ENCODE measurements around the gene E2F8.

DNA sequence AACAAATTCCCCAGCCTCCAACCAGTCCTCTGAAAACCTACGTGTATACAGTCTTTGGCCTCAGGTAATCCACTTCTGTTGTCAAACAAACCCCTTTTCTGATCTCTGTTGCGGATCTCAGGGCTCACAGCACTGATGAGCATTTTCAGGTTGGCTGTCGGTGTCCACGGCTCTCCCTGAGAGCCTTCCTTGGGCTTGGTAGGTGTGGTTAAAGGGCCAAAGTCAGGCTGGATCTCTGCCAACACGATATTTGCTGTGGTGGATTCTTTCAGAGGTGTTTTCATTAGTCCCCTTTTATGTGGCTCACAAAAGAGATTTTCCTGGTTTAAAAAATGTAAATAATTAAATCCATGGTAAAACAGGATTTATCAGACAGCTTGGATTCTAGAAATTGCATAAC, 2.9 kb downstream of the E2F8 start:
- TF ChIP-seq, protein P1, sequence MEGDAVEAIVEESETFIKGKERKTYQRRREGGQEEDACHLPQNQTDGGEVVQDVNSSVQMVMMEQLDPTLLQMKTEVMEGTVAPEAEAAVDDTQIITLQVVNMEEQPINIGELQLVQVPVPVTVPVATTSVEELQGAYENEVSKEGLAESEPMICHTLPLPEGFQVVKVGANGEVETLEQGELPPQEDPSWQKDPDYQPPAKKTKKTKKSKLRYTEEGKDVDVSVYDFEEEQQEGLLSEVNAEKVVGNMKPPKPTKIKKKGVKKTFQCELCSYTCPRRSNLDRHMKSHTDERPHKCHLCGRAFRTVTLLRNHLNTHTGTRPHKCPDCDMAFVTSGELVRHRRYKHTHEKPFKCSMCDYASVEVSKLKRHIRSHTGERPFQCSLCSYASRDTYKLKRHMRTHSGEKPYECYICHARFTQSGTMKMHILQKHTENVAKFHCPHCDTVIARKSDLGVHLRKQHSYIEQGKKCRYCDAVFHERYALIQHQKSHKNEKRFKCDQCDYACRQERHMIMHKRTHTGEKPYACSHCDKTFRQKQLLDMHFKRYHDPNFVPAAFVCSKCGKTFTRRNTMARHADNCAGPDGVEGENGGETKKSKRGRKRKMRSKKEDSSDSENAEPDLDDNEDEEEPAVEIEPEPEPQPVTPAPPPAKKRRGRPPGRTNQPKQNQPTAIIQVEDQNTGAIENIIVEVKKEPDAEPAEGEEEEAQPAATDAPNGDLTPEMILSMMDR (IDR thresholded peaks at IDR 0.05; ENCODE audit: low read depth, low read length) = no peak
- TF ChIP-seq EZH2phosphoT487 (IDR thresholded peaks at IDR 0.05; ENCODE audit: low read depth) = no peak

Measured in OCI-LY3 (cell line).